GM18498 (cell line): ENCODE measurements around the gene CLIP1.
"Not testable (repeated sequence)": the region's sequence is repeated elsewhere in the genome, so short reads cannot be mapped to it uniquely, and the experiment has no call there.

Experiments used
- ATAC-seq: cut with Tn5 transposase; IDR thresholded peaks from one replicate; pipeline ENCODE4 v1.9.1; 2021; ENCODE audit warnings: mild to moderate bottlenecking, moderate library complexity; ENCODE audit not compliant: unreplicated experiment

Gene CLIP1

GRCh38 chr12:122357536-122357935, 64.9 kb downstream of the CLIP1 start:
- not testable (repeated sequence) for ATAC-seq

GRCh38 chr12:122356991-122357390, 65.5 kb downstream of the CLIP1 start:
- ATAC-seq = not testable (repeated sequence)

- ATAC-seq = no peak
Observed at GRCh38 chr12:122356192-122356635, 66.3 kb downstream of the CLIP1 start.

- ATAC-seq = no peak
Observed at GRCh38 chr12:122355706-122356105, 66.8 kb downstream of the CLIP1 start.

DNA sequence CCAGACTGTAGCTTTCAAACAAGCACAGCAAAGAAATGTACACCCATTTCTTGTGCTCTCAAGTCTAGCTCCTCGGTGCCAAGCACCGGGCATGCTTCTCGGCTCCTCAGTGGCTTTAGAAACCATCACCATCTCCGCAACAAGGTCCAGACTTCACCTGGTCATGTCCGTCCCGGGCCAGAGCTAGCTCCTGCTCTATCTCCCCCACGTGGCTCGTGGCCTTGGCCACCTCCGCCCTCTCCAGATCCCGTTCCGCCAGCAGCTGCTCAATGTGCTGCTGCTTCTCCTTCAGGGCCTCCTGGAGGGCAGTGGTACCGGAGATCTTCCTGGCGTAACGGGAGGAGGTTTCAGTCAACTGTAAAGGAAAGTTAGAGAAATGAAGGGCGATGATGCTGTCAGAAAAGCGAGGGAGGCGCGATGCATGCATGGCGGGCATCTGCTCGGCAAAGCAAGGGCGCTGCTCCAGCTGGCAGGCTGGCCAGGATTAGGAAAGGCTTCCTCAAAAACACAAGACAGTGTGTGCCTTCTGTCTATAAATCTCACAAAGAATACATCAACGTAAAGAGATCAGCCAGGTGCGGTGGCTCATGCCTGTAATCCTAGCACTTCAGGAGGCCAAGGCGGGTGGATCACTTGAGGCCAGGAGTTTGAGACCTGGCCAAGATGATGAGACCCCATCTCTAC, 67.4 kb downstream of the CLIP1 start:
- no peak for ATAC-seq

DNA sequence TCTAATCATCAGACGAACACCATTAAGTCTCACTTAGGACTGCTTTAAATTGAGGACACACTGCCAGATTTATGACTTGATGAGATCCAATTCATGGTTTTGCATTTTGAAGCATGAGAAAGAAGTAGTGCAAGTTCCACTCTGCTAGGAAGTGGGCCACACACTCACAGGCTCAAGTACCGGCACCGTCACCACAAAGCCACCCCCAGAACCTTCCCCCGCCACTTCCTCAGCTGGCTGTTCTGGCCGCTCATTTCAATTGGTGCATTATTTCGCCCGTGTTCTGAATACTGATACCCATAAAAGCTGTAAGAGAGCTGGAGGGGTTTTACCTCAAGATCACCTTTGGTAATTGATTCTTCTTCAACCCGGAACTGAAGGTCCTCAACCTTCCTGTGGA, 70.1 kb downstream of the CLIP1 start:
- no peak for ATAC-seq

DNA sequence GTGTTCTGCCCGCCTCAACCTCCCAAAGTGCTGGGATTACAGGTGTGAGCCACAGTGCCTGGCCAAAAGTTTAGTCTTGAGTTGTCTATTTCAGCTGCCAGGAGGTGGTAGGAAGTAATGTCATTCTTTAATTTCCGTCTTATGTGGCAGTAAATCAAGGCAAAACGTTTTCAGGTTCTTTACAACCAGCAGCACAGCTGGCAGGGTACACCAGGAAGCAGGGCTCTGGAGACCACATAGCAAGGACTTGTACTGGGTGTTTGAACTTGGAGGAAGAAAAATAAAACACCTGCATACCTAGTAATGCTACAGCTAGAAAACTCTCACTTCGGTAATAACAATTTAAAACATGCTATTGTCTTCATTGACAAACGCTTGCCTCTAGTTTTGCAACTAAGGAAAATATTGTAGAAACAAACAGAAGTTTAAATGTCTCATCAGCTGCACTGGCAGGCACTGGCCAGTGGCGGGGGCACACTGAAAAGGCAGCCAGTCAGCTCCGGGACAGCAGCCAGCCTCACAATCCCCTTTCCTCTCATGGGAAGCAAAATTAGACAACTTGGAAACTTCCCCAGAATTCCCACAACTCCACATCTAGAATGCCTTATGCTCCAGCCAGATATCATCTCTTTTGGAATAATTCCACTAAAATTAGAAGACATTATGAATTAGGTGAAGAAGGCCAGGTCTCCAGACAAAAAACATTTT, 72.2 kb downstream of the CLIP1 start:
- ATAC-seq = no peak

DNA sequence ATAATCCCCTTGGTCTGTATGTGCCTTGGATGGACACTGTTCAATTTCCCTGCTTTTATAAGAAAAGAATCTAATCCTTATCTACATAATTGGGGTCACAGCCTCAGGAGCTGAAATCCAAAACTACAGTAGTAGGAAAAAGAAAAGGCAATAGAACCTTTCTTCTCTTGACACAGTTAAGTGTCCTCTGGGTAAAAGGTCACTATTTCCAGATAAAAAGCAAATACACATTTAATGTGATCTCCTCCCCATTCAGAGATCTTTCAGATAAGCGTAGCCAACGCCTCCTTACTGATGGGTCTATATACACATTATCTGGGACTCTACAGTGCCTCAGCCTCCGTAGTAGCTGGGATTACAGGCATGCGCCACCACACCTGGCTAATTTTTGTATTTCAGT, 73.4 kb downstream of the CLIP1 start:
- no peak for ATAC-seq

DNA sequence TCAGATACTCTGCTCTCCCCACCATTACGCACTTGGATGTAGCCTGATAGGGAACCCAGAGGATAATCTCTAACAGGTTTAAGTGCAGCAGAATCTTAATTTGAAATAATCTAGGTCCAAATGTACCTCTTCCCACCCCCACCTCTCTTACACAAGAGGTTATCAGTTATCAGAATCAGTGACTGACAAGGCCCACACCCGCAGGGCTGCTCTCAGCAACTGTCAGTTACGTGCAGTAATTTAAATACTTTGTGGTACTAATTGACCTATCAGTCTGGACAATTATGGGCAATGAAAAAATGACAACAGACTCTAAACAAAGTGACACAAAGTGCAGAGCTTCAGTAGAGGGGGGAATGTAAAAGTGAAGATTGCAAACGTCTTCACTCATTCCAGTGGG, 74.0 kb downstream of the CLIP1 start:
- ATAC-seq = no peak

GRCh38 chr12:122346054-122346453, 76.4 kb downstream of the CLIP1 start:
- no peak for ATAC-seq

GRCh38 chr12:122345042-122345441, 77.4 kb downstream of the CLIP1 start:
- ATAC-seq = no peak

DNA sequence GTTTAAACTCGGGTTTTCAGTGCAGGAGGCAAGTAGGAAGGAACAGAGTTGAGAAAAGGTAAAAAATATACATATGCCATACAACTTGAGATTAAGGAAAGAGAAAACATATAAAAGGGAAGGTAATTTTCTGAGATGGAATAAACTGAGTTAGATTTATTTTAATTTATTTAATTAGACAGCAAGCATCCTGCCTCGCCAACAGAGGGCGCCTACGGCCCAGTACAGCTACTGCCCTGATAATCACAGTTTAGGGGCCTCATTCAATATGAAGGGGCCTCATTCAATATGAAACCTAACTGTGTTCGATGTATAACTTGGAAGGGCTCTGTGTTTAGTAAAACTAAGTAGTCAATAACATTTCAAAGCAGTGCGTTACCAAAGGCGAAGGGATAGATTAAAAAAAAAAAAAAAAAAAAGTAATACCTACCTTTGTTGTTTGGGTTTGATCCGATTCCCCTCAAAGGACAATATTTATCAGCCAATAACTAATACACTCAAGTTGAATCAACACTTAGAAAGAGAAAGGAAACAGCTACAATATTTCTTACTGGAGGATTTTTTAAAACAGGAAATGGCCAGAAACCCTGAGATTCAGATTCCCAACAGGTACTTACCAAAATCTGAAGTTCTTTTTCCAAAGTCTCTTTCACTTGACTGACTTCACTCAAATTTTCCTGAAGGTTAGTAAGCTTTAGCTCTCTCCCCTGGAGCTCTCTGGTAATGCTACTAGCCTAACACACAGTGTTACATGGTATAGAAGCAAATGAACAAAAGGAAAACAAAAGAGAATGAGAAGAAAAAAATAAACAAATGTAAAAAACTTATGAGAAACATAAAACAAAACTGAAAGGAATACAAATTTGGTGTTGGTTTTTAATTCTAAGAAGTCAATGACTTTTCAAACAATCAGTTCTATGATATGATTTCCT, 86.2 kb downstream of the CLIP1 start:
- ATAC-seq = no peak

DNA sequence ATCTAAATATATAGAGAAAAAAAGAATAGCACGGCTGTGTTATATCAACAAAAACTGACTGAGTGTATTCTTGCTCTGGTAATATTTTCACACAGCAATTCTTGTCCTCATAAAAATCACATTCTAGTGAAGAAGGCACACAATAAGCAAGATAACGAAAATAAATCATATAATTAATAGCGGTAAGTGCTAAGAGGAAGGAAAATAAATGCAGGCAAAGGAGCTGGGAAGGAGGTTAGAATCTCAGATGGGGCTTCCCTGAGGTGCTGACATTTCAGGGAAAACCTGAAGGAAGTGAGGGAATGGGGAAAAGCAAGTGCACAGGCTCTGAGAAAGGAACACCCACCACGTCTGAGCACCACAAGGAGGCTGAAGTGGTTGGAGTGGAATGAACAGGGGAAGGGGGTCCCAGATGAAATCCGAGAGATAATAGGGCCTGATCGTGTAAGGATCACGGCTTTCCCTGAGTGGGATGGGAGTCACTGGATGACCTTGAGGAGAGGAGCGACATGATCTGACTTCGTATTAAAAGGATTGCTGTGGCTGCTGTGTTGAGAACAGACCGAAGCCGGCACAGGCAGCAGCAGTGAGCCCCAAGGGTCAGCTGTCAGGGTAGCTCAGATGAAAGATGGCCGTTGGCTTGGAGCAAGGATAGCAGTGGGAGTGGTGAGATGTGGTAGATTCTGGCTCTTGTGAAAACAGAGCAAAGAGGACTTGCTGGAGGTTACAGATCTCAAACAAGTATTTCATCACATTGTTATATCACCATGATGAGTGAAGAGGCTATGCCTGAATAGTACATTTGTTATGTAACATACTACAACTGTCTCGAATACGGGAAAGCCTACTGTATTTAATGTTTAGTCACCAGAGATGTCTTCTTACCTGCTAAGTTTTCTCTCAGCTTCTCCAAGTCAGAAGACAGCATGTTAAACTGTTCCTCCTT, 89.1 kb downstream of the CLIP1 start:
- ATAC-seq = no peak

- ATAC-seq = no peak
Observed at GRCh38 chr12:122327494-122328385, 94.7 kb downstream of the CLIP1 start.

DNA sequence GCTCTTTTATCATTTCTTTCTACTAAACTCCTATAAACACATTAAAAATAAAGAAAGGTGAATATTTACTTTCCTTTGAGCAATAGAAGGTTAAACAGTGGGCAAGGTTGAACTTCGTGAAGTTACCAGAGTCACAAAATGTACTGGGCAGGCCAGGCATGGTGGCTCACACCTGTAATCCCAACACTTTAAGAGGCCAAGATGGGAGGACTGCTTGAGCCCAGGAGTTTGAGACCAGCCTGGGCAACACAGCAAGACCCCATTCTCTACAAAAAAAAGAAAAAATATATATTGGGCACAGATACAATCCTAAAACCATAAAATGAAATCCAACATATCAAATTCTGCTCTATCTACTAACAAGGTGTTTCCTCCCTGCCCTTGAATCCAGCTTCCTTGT, 95.5 kb downstream of the CLIP1 start:
- ATAC-seq = no peak

DNA sequence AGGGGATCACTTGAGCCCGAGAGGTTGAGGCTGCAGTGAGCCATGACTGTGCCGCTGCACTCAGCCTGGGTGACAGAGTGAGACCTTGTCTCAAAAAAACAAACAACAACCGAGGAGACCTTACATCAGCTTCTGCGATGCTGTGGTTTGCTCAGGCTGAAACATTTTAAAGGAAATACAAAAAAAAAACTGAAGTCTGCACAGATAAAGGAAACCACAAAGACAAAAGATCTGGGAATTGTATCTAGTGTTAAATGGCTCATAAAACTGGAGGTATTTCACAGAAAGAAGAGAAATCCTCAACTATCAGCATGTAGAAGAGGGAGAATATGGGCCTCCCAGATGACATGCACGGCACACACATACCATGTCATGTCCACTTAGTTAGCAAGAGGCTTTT, 95.9 kb downstream of the CLIP1 start:
- no peak for ATAC-seq

- ATAC-seq = no peak
Observed at GRCh38 chr12:122323311-122324019, 99.0 kb downstream of the CLIP1 start.

GRCh38 chr12:122322501-122322900, 100.0 kb downstream of the CLIP1 start:
- no peak for ATAC-seq
